ENCODE measurements around the gene BMP5.
"Not testable (repeated sequence)": the region's sequence is repeated elsewhere in the genome, so short reads cannot be mapped to it uniquely, and the experiment has no call there.

The BMP5 gene

GRCh38 chr6:55875400-55875799 is at the start of gene BMP5:
BMP5 (minus strand) TSS chr6:55875590; CDS start chr6:55874865, 725 bp downstream.
- DNase-seq = no peak

GRCh38 chr6:55922406-55922805 is 47.0 kb upstream of the BMP5 start:
- DNase-seq = no peak

- no peak for DNase-seq
Observed at GRCh38 chr6:55919716-55920308, 44.4 kb upstream of the BMP5 start.

GRCh38 chr6:55918639-55919038 is 43.2 kb upstream of the BMP5 start:
- DNase-seq = no peak

- DNase-seq = no peak
Observed at GRCh38 chr6:55917751-55918415, 42.5 kb upstream of the BMP5 start.

GRCh38 chr6:55916188-55916587 is 40.8 kb upstream of the BMP5 start:
- no peak for DNase-seq

- DNase-seq = peak; percentile 80
Observed at GRCh38 chr6:55913228-55914195, 38.1 kb upstream of the BMP5 start.

- not testable (repeated sequence) for DNase-seq
Observed at GRCh38 chr6:55910466-55910865, 35.1 kb upstream of the BMP5 start.

- not testable (repeated sequence) for DNase-seq
Observed at GRCh38 chr6:55909911-55910310, 34.5 kb upstream of the BMP5 start.

GRCh38 chr6:55902796-55903195 is 27.4 kb upstream of the BMP5 start:
- no peak for DNase-seq

- no peak for DNase-seq
Observed at GRCh38 chr6:55901765-55902270, 26.4 kb upstream of the BMP5 start.

- no peak for DNase-seq
Observed at GRCh38 chr6:55898342-55898741, 23.0 kb upstream of the BMP5 start.

GRCh38 chr6:55897346-55897745 is 22.0 kb upstream of the BMP5 start:
- DNase-seq = peak; percentile 34

- DNase-seq = no peak
Observed at GRCh38 chr6:55895972-55896730, 20.8 kb upstream of the BMP5 start.

GRCh38 chr6:55892749-55893357 is 17.5 kb upstream of the BMP5 start:
- DNase-seq = no peak

GRCh38 chr6:55888917-55889316 is 13.5 kb upstream of the BMP5 start:
- no peak for DNase-seq

- DNase-seq = peak; percentile 24
Observed at GRCh38 chr6:55886185-55886836, 10.9 kb upstream of the BMP5 start.

GRCh38 chr6:55882718-55883569 is 7.6 kb upstream of the BMP5 start:
- no peak for DNase-seq

- no peak for DNase-seq
Observed at GRCh38 chr6:55877283-55877682, 1.9 kb upstream of the BMP5 start.

- no peak for DNase-seq
Observed at GRCh38 chr6:55874316-55874715, 1.1 kb downstream of the BMP5 start.

GRCh38 chr6:55872866-55873265 is 2.5 kb downstream of the BMP5 start:
- DNase-seq = no peak
